NCI-H748 (cell line): ENCODE results near the gene IGIP.

Experiments used
- DNase-seq: peaks from one replicate; lab custom pipeline; 2025; ENCODE audit not compliant: unreplicated experiment; lab: John Stamatoyannopoulos, UW

Gene IGIP

GRCh38 chr5:140162275-140162674, 36.5 kb downstream of the IGIP start:
- DNase-seq: no peak

GRCh38 chr5:140162781-140163180, 37.0 kb downstream of the IGIP start:
- DNase-seq: no peak

- DNase-seq: no peak
Observed at GRCh38 chr5:140165101-140165922, 39.6 kb downstream of the IGIP start.

- no peak for DNase-seq
Observed at GRCh38 chr5:140165923-140166270, 40.2 kb downstream of the IGIP start.

- DNase-seq: no peak
Observed at GRCh38 chr5:140166911-140167310, 41.2 kb downstream of the IGIP start.

DNA sequence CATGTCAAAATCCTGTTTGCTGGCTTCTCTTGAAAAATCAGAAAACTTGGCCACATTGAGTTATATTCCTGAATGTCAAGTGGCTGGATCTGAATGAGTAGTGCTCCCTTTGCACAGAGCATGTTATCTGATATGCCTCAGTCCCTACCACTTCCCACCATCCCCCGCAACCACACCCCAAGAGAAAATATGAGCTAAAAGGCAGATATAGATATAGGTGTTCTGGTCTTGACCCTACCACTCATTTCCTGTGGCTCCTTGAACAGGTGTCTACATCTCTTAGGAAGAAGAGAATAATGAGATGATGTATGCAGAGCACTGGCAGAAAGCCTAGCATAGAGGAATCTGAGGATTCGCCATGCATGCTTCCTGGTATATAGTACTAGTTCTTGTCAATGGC, 42.6 kb downstream of the IGIP start:
- DNase-seq: no peak

GRCh38 chr5:140169410-140169809, 43.7 kb downstream of the IGIP start:
- DNase-seq: no peak

DNA sequence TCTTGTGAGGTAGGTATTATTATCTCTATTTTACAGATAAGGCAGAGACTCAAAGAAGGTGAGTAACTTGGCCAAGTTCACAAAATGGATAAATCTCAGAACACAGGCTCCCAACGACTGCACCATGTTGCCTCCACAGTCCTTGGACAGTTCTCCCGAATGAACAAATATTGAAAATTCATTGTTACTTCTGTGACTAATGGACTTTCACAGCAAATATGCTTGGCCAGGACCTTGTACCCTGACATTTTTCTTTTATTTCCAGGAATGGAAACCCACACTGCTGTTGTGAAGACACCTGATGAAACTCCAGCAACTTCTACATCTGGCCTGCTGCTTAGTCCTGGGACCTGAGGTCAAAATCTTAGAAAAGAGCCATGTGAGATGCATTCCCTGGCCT, 46.7 kb downstream of the IGIP start:
- no peak for DNase-seq

GRCh38 chr5:140174014-140174413, 48.3 kb downstream of the IGIP start:
- no peak for DNase-seq

DNA sequence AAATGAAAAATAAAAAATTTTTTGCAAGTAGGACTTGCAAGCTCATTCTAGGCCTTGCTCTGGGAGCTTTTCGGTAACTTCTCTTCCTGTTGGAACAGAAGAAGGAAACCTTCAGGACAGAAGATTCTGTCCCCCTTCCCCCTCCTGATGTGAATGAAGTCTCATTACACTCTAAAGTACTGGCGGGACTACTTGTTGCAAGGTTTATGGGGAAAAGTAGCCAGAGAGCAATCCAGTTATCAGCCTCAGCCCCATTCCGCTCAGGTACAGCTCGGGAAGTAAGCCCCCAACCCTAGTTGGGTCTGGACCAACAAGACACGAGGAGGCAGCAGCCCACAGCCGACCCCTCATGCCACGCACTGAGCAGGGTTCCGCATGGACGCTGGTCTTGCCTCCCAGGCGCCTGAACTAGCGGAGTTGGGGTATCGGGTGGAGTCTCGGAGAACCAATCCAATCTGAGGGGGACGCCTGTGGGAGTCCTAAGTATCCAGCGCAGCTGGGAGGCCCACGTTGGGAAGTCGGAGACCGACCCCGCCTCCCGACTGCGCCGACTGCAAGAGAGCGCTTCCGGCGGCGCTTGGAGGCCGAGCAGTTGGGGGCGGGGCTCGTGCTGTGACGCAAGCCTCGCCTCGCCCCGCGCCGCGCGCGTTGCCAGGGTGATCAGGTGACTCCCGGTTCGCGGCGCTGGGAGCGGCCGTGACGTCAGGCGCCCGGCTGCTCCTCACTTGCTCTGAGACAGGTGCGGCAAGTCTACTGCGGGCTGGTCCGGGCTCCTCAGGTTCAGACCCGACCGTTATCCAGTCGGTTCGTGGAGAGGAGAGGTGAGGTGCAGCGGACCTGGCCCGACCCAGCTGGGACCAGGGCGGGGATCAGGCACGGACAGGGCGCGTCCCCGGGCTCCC, 49.0 kb downstream of the IGIP start, which contains the start of gene CYSTM1:
CYSTM1 (plus strand) TSS at position 724 of the 902 bp plus-strand sequence. CDS start 19,278 bp downstream, outside the sequence.
- peak; percentile 98 for DNase-seq

DNA sequence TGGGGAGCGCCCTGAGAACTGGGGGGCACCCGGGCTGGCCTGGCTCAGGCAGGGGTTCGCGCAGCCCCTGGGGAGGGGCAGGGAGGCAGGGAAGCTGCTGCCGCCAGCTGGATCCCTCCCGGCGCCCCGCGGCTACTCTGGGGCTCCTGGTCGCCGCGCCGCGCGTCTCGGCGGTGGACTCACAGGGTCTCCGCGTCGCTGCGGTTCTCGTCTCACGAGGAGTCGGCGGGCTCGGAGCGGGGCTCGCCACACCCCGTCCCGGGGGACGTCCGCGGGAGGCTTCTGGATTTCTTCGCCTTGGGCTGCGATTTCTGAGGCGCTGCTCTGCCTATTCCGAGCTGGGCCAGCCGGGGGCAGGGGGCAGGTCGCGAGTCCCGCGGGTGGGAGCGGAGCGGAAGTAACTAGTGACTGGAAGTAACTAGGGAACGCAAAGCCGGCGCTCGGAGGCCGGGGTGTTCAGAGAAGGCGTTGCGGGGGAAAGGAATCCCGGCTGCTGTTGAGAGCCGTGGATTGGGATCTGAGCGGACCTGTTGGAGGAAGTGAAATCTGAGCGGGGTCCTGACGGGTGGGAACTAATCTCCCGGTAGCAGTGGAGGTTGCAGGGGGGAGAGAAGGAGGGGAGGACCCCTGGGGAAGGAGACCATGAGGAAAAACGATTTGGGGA, 49.8 kb downstream of the IGIP start:
- peak; percentile 79 for DNase-seq

- DNase-seq: no peak
Observed at GRCh38 chr5:140176031-140176387, 50.3 kb downstream of the IGIP start.

- no peak for DNase-seq
Observed at GRCh38 chr5:140178086-140178410, 52.3 kb downstream of the IGIP start.

GRCh38 chr5:140178482-140179116, 52.9 kb downstream of the IGIP start:
- no peak for DNase-seq
